ENCODE data around the gene VEGFB.

The VEGFB gene

DNA sequence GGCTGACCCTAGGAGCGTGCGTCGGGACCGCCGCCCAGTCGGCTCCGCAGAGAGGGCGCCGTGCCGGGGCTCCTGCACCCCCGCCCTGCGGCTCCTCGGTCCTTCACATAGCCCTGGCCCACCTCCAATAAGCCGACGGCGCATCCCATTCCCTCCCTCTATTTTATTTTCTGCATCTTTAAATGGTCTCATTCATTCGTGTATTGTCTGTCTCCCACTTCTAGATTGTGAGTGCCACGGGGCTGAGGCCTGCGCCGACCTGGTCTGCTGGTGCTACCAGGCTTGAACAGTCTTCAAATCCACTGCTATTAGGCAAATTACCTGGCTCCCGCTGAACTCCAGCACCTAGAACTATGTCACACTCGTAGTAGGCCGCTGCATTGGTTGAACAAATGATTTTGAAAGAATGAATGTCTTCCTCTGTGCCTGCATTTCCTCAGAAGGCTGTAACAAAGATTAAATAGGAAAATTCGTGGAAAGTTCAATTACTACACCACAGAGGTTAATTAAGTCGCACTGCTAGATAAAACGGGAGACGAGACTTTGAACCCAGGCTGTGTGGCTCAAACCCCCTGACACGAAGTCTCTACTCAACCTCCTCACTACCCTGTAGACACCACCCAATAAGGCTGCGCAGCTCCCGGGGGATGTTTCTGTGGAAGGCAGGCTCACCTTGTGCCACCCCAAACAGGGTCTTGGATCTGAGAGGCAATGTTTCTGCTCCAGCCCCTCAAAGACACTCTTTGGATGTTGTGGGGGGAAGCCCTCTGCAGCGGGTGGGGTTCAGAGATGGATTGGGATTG, 13.5 kb downstream of the VEGFB start:
- DNase-seq (ENCODE audit: low read depth) = no peak

DNA sequence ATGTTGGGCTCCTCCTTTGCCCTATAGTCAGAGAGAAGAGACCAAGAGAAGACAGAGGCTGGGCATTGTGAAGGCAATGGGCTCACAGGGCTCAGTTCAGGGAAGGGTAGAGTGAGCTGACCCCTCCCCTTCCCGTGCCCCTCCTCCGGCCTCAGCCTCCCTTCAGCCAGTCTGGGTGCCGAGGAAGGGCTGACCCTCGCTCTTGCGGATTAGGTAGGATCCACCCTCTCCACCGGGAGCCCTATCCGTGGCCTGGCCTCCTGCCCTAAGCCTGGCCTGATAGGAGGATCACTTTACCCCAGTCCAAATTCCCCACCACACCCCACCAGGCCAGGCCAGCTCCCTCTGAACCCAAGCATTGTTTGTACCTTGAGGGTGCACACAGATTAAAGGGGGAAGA, 14.2 kb downstream of the VEGFB start:
- no peak for DNase-seq (ENCODE audit: low read depth)

DNA sequence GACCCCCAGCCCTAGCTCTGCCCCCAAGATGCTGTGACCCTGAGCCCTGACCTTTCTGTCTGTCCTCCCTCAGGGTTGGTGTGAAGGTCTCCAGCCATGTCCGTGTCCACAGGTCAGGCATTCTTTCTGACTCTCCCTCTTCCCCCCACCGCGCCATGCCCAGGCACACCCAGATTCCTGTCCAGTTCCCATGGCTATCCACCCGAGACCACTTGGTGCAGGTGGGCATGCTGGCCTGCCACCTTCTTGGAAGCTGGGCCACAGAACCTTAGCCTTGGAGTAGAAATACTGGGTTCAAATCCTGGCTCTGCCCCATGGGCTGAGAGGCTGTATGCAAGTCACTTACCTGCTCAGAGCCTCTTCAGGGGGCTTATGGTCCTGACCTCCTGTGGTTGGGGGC, 14.7 kb downstream of the VEGFB start:
- no peak for DNase-seq (ENCODE audit: low read depth)

DNA sequence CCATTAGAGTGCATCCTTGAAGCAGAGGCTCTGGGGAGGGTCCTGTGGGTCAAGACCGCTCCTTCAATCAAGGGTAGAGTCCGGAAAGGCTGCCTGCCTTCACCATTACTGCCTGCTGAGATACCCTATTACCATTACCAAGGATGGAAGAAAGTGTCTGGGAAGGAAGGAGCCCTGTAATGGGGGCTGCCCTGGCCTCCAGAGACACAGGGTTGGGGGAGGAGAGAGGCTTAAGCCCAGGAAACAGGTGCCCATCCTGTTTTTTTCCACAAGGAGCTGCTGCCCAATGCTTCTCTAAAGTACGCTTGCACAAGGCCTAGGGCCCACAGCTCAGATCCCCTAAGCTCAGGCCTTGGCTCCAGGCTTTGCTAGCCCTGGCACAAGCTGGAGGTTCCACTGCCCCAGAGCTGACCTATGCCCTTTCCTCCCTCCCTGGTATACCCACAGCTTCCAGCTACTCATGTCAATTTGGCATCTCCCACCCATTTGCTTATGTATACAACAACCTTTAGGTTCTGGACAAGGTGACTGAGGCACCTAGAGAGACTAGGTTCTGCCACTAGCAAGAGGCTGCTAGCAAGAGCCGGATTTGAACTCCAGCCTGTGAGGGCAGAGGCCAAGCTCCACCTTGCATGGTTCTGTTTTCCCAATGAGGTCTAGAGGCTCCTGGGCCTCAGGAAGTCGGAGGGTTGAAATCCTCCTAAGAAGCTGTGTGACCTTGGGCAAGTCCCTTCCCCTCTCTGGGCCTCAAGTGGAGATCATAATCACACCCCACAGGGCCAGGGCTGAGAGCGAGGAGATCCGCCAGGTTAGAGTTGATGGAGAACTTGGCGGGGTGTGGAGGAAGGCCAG, 15.4 kb downstream of the VEGFB start:
- DNase-seq (ENCODE audit: low read depth) = no peak

DNA sequence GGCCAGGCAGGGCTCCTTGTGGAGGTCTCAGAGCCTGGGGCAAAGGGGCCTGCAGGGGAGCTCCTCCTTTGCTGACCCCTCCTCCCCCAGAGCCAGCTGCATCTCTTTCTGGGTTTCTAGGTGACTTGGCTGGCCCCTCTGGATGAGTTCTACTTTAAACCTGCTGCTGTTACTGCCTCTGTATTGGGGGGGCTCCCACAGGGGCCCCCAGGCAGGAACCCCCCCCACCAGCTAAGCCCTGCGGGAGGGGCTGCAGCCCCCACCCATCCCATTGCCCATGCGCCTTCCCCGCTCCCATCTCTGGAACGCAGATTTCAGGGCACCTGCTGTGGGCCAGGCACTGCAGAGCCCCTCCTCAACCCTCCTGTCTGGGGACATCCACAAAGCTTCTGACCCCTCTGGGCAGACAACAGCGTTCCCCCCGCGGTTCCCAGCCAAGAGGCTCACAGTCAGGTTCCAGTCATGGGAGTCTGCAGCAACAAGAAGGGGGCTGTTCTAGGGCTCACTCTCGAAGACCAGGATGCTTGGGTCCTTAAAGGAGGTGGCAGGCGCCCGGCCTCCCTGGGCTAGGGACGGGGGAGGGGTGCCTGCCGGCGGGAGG, 16.1 kb downstream of the VEGFB start:
- no peak for DNase-seq (ENCODE audit: low read depth)

DNA sequence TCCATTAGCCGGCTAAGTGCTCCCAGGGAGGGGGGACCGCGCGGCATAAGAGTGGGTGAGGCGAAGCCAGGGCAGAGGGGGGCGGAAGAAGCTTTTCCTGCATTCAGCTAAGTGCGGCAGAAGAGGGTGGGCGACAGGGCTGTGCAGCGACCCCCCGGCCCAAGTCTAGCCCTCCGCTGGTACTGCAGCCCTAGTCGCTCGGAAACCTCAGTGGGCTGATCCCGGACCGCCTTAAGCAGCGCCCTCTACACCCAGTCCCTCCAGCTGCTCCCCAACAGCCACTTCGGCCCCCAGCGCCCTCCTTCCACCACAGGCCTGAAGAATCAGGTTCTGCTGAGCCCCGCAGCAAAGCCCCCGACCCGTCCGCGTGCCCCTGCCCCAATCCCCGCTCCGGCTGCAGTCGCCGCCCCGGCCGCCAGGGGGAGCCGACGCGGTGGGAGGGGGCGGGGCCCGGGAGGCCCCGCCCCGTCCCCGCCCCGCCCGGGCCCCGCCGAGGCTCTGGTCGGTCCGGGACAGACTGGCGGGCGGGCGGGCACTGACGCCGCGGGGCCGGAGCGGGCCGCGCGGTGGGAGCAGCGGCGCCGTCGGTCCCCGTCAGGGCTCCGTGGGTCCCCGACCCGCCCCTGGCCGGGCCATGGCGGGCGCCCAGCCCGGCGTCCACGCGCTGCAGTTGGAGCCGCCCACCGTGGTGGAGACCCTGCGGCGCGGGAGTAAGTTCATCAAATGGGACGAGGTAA, 16.8 kb downstream of the VEGFB start, which contains the start of gene PLCB3:
TSS of gene PLCB3 (plus strand) at position 515 of the 737 bp plus-strand sequence. CDS start at position 635, 120 bp downstream.
- no peak for DNase-seq (ENCODE audit: low read depth)

DNA sequence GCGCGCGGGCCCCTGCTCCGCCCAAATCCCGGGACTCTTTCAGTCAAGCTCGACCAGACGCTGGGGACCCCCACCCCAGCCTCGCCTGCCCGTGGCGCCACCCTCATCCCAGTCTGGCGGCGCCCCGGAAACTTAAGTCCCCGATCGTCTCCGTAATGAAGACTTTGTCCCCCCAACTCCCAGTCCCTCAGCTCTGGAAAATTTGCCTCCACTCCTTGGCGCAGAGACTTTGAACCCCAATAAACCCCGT, 17.3 kb downstream of the VEGFB start:
- no peak for DNase-seq (ENCODE audit: low read depth)

DNA sequence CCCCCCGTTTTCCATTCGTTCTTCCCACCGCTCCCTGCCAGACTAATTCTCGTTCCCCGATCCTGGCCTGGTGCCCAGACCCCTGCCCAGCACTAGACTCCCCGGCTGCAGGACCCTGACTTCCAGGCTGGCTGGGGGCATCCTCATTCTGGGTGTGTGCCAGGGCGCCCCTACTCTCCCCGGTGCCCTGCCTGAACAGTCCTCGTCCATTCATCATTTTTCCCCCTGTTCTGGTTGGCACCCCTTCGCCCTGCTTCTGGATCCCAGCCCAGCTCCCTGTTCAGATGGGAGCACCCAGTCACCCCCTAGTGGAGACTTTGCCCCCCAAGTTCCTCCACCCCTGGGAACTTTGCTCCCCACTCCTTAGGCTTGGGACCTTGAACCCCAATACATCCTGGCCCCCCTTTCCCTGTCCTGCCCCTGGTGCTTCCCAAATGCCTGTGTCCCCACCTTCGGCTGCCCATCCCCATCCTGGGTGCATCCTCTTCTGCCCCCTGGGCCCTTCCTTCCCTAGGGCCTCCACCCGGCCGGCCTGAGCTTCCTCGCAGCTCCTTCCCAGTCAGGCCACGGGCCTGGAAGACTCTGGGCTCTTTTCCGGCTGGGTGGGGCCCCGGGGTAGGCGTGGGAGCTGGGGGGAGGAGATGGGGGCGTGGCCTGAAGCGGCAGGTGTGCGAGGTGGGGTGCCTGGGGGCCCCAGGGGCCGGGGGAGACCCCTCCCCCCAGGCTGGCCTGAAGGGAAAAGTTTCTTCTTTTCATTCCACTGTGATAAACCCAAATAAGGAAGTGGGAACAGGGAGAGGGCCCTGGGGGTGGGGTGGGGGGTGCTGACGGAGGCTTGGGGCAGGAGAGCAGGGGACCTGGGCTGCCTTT, 17.9 kb downstream of the VEGFB start:
- DNase-seq (ENCODE audit: low read depth) = no peak

DNA sequence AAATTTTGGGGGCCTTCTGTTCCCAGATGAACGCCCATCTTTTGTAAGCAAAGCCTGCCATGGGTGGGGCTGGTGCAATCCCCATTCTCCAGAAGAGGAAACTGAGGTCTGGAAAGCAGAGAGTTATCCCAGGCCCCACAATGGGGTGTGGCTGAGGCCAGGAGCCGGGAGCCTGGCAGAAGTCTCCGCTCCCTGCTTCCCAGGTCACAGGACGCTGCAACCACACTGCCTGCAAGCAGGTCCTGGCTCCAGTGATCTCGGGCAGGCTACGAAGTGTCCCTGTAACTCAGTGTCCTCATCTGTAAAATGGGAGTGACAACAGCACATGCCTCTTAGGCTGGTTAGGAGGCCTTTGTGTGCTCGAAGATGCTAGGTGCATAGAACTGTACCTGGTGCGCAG, 18.7 kb downstream of the VEGFB start:
- no peak for DNase-seq (ENCODE audit: low read depth)

DNA sequence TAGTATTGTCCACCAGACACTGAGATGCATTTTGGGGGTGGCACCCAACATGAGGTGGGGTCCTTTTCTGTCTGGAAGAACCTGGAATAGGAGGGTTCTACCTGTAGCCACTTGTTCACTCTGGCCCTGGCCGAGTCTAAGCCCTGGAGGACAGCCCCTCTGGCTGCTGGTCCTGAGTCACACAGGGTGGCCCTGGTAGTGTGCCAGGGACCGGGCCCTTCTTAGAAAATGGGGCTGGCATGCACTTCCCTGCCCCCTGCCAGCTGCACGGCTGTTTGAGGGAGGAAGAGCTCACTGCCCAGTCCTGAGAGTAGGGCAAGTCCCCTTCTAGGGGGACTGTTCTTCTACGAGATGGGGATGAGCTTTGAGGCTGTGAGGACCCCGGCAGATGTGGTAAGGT, 19.1 kb downstream of the VEGFB start:
- no peak for DNase-seq (ENCODE audit: low read depth)

DNA sequence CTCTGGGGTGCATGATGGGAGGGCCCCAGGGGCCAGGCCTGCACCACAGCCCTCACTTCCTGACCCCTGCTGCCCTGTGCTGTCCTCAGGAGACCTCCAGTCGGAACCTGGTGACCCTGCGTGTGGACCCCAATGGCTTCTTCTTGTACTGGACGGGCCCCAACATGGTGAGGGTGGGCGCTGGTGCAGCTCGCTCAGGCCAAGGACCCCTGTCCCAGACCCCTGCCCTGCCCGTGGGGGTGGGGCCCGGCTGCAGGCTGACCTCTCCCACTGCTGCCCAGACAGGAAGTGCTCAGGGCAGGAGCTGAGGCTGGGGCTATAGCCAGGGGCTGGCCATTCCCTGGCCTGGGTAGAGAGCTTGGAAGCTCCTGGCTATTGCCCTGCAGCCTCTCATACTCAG, 19.9 kb downstream of the VEGFB start:
- DNase-seq (ENCODE audit: low read depth) = no peak

DNA sequence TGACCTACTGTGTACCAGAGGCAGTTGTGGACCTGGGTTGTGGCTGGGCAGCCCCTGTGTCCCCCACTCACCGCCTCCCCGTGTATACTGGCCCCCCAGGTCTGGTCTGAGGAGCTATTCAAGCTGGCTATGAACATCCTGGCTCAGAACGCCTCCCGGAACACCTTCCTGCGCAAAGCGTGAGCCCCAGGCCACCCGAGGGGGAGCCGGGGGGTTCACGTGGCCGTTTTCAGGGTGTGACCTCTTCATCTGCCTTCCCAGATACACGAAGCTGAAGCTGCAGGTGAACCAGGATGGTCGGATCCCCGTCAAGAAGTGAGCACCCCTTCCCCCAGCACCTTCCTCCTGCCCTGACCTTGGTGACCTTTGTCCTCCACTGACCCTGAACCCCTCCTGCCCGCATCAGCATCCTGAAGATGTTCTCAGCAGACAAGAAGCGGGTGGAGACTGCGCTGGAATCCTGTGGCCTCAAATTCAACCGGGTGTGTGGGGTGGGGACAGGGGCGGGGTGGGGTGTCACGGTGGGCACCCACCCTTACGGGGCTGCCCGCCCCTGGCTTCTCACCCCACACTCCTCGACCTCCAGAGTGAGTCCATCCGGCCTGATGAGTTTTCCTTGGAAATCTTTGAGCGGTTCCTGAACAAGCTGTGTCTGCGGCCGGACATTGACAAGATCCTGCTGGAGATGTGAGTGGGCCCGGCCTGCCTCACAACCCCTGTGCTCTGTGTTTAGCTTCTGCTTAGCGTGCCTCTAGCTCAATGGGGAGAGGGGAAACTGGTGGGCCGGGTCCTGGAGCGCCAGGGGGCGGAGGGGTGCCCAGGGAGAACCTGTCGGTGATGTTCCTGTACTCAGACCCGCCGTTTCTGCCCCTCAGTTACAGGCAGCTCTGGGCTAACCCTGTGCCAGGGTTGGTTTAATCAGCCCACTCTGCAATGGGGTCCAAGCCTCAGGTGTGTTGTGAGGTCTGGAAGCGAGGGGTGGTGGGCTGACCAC, 21.0 kb downstream of the VEGFB start:
- DNase-seq (ENCODE audit: low read depth) = no peak

DNA sequence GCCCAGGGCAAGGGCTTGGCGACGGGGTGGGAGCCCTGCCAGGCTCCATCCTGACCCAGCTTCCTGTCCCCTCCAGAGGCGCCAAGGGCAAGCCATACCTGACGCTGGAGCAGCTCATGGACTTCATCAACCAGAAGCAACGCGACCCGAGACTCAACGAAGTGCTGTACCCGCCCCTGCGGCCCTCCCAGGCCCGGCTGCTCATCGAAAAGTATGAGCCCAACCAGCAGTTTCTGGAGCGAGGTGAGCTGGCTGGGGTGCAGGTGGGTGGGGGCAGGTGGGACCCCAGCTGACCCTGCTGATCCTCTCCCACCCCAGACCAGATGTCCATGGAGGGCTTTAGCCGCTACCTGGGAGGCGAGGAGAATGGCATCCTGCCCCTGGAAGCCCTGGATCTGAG, 21.9 kb downstream of the VEGFB start:
- DNase-seq (ENCODE audit: low read depth) = no peak

DNA sequence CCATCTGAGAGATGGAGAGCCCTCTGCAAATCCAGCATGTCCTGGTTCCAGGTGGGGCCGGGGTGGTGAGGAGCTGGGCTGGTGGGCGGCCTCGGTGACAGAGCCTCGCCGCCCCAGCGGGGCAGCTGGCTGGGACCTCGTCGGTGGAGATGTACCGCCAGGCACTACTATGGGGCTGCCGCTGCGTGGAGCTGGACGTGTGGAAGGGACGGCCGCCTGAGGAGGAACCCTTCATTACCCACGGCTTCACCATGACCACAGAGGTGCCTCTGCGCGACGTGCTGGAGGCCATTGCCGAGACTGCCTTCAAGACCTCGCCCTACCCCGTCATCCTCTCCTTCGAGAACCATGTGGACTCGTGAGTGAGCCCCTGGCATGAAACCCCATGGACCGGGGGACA, 24.0 kb downstream of the VEGFB start:
- no peak for DNase-seq (ENCODE audit: low read depth)

DNA sequence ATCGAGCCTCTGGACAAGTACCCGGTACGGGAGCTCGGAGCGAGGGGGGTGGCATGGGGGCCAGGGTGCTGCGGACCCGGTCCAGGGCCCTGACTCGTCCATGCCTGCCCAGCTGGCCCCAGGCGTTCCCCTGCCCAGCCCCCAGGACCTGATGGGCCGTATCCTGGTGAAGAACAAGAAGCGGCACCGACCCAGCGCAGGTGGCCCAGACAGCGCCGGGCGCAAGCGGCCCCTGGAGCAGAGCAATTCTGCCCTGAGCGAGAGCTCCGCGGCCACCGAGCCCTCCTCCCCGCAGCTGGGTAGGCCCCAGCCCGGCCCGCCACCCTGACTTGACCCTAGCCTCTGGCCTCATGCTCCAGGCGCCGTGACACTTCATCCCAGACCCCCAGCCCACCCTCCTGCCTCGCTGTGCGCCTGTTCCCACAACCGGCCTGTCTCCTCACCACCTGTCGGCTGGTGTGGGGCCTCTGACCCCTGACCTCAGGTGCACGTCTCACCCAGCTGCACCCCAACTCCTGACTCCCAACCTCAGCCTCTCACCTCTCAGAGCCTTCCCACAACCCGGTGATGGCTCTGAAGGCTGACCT, 24.7 kb downstream of the VEGFB start:
- no peak for DNase-seq (ENCODE audit: low read depth)

DNA sequence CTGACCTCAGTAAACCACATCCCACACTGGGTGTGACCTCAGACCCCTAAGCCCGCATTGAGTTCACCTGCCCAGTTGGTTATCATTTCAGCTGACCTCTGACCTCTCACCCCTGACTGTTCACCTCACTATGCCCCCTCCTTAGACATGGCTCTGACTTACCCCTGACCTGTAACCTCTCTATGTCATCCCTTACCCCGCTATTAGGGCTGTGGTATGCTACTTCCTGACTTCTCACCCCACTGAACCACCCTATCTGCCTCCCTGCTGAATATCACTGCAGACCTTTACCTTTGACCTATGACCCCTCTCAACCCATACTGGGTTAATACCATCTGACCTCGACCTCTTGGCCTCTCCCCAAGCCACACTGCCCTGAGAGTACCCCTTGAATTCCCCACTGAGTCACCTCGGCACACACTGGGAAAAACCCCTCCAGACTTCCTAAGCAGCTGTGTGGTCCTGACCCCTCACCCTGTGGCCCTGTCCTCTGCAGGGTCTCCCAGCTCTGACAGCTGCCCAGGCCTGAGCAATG, 25.2 kb downstream of the VEGFB start:
- no peak for DNase-seq (ENCODE audit: low read depth)

DNA sequence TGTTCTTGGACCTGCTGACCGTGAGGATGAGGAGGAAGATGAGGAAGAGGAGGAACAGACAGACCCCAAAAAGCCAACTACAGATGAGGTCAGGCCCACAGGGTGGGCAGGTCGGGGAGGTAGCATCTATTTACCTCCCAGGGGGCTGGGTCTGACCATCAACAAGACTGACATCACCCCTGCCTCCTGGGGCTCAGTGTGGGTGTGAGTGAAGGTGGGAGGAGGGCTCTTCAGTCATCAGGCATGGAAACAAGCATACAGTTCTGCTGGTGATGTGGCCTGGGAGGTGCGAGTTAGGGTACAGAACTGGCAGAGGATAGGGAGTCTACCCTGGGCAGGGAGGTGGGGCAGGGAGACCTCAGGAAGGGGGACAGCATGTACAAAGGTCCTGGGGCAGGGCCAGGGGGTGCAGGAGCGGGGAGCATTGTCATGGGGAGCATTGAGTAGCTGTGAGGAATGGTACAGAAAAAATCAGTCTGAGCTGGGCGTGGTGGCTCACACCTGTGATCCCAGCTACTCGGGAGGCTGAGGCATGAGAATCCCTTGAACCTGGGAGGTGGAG, 25.8 kb downstream of the VEGFB start:
- no peak for DNase-seq (ENCODE audit: low read depth)

DNA sequence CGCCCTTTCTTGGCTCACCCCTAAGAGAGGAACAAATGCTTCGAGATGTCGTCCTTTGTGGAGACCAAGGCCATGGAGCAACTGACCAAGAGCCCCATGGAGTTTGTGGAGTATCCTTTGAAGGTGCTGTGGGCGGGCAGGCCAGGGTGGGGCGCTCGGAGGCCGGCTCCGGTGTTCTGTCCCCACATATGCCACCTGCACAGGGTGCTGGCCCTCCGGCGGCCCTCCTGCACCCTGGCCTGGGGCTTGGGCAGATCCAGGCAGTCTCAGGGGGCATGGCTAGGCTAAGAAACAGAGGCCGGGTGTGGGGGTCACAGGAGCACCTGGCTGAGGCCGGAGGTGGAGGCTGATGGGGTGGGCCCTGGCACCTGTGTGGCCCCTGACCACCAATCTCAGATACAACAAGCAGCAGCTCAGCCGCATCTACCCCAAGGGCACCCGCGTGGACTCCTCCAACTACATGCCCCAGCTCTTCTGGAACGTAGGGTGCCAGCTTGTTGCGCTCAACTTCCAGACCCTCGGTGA, 27.2 kb downstream of the VEGFB start:
- no peak for DNase-seq (ENCODE audit: low read depth)

All from GM04503 (cell line).